Glutamatergic neuron (in vitro differentiated cells): ENCODE measurements around the gene TMEM30B. TPM values are rescaled to one million over a fixed set of nuclear protein-coding genes. Genes with fewer than 3 reads are reported as not detected.

Experiments used
- DNase-seq: peaks from one replicate; pipeline ENCODE4 v3.0.0; 2022
- H3K27ac Mint-ChIP-seq: one replicate; pipeline ENCODE4 v1.8.0; 2020; ENCODE audit warnings: mild to moderate bottlenecking, mixed read lengths, inconsistent platforms; ENCODE audit not compliant: unreplicated experiment
- H3K27me3 Mint-ChIP-seq: one replicate; pipeline ENCODE4 v1.8.0; 2020; ENCODE audit warnings: mild to moderate bottlenecking, moderate library complexity, mixed read lengths, inconsistent platforms; ENCODE audit not compliant: unreplicated experiment
- H3K36me3 Mint-ChIP-seq: one replicate; pipeline ENCODE4 v1.8.0; 2020; ENCODE audit warnings: mild to moderate bottlenecking, mixed read lengths, inconsistent platforms; ENCODE audit not compliant: unreplicated experiment
- H3K4me1 Mint-ChIP-seq: one replicate; pipeline ENCODE4 v1.8.0; 2020; ENCODE audit warnings: mild to moderate bottlenecking, low read depth, mixed read lengths, inconsistent platforms; ENCODE audit not compliant: unreplicated experiment
- H3K4me3 Mint-ChIP-seq: one replicate; pipeline ENCODE4 v1.8.0; 2020; ENCODE audit warnings: mild to moderate bottlenecking, mixed read lengths, inconsistent platforms; ENCODE audit not compliant: unreplicated experiment
- H3K9me3 Mint-ChIP-seq: one replicate; pipeline ENCODE4 v1.8.0; 2020; ENCODE audit warnings: mild to moderate bottlenecking, moderate library complexity, mixed read lengths, inconsistent platforms; ENCODE audit not compliant: unreplicated experiment
- total RNA-seq: library from RNA; stranded (reverse); fragmentation: NEBNext Ultra II Directional; extraction: Animal tissue kit (Norgen Biotek cat#: 25700); gene quantifications from one replicate; pipeline ENCODE4 v1.2.1, GENCODE V29; 2021; ENCODE audit not compliant: unreplicated experiment
- TF ChIP-seq, protein P1 (sequence below): fragments of 200-600 bp; sonication (generic); IDR thresholded peaks from one replicate; pipeline ENCODE4 v1.5.0; 2021; ENCODE audit not compliant: partially characterized antibody, unreplicated experiment

TMEM30B gene
- total RNA-seq, 1 donor from 2014 or later, result not detected

DNA sequence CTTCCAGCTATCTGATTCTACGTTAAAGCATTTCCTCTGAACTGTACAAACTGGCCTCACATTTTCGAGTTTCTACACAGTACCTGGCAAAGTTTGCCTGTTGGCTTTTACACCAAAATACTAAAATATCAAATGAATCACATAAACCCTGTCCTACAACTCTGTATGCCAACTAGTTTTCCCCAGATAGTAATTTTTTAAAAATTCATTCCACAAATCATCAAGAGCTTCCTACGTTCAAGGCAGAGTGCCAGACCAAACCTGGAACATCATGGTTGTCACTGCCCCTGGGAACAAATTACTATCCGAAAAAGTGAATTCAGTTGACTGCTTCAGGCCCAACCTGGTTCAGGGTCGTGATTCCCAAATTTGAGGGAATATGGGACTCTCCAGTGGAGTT is 2.1 kb downstream of the TMEM30B start:
- TF ChIP-seq, protein P1, sequence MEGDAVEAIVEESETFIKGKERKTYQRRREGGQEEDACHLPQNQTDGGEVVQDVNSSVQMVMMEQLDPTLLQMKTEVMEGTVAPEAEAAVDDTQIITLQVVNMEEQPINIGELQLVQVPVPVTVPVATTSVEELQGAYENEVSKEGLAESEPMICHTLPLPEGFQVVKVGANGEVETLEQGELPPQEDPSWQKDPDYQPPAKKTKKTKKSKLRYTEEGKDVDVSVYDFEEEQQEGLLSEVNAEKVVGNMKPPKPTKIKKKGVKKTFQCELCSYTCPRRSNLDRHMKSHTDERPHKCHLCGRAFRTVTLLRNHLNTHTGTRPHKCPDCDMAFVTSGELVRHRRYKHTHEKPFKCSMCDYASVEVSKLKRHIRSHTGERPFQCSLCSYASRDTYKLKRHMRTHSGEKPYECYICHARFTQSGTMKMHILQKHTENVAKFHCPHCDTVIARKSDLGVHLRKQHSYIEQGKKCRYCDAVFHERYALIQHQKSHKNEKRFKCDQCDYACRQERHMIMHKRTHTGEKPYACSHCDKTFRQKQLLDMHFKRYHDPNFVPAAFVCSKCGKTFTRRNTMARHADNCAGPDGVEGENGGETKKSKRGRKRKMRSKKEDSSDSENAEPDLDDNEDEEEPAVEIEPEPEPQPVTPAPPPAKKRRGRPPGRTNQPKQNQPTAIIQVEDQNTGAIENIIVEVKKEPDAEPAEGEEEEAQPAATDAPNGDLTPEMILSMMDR, result no peak
- Mint-ChIP-seq H3K36me3 (no peaks in the 10 kb centered on the region), H3K27me3 (peaks cover 15% of the 10 kb centered on the region), H3K4me1 (no peaks in the 10 kb centered on the region), H3K27ac (no peak overlapping the region), H3K9me3 (no peaks in the 10 kb centered on the region), H3K4me3 (no peak overlapping the region)
- DNase-seq, result no peak

DNA sequence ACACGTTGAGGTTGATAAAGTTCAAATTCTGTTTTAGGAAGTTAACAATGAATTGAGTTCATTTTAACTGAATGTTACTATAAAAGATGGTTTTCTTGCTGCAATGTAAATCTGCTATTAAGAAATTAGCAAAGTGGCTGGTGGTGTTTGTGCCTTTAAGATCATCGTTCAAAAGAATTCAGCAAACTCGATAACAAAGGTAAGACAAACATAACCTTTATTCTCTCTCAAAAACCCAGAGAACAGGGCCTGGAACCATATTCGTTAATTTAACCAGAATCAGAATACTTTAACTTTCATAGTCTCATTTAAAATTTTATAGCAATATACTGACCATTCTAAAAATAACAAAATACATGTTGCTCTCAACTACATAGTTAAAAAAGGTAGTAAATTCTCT is 3.4 kb downstream of the TMEM30B start:
- no peaks in the 10 kb centered on the region for H3K36me3 Mint-ChIP-seq
- peaks cover 15% of the 10 kb centered on the region for H3K27me3 Mint-ChIP-seq
- H3K4me1 Mint-ChIP-seq, result no peaks in the 10 kb centered on the region
- TF ChIP-seq, protein P1, result no peak
- no peak for DNase-seq
- H3K27ac Mint-ChIP-seq, result no peak overlapping the region
- H3K4me3 Mint-ChIP-seq, result no peak overlapping the region
- H3K9me3 Mint-ChIP-seq, result no peaks in the 10 kb centered on the region

DNA sequence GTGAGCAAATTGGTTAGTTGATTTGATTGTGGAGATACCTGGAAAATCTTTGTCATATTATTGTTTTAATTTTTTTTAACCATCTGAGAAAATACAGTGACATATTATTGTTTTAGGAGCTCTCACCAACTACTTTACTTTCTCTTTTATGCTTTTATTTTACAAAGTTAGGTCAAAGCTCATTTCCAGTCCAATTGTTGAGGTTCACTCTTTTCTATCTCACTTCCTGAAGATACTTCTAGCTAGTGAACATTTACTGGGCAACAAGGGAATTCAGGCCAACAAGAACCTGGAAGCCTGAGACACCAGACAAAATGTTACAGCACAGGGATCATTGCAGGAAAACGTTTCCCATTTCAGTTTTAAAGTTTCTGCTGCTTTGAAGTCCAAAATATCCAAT is 3.9 kb downstream of the TMEM30B start:
- Mint-ChIP-seq H3K9me3 (no peaks in the 10 kb centered on the region), H3K4me3 (no peak overlapping the region), H3K27ac (no peak overlapping the region), H3K4me1 (no peaks in the 10 kb centered on the region), H3K36me3 (no peaks in the 10 kb centered on the region), H3K27me3 (peaks cover 15% of the 10 kb centered on the region)
- no peak for DNase-seq
- TF ChIP-seq, protein P1, result no peak

DNA sequence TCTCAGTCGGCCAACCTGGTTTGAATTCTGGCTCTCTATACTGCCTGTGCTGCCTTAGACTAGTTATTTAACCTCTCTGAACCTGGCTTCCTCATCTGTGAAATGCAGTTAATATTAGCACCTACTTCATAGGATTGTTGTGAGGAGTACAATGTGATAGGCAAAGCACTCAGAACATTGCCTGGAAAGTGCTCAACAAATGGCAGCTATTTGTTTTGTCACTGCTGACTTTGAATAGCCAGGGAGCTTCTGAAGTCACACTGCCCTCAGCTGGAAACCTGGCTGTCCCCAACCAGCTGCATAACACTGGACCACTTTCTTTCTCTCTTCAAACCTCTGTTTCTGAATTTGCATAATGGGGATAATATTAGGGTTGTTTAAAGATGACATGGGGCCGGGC is 9.6 kb downstream of the TMEM30B start:
- no peaks in the 10 kb centered on the region for H3K9me3 Mint-ChIP-seq
- H3K27me3 Mint-ChIP-seq, result peaks cover 2% of the 10 kb centered on the region
- TF ChIP-seq, protein P1, result no peak
- H3K27ac Mint-ChIP-seq, result no peak overlapping the region
- no peaks in the 10 kb centered on the region for H3K36me3 Mint-ChIP-seq
- no peak overlapping the region for H3K4me3 Mint-ChIP-seq
- DNase-seq, result no peak
- no peaks in the 10 kb centered on the region for H3K4me1 Mint-ChIP-seq

DNA sequence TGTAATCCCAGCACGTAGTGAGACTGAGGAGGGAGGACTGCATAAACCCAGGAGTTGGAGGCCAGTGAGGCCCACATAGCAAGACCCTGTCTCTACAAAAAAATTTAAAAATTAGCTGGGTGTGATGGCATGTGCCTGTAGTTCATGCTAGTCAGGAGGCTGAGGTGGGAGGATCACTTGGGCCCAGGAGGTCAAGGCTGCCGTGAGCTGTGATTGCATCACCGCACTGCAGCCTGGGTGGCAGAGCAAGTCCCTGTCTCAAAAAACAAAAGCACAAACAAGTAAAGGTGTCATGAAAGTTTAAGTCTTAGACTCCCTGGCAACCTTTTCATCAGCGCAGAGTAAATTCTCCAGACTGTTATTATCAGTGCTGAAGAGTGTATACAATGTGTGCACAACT is 10.4 kb downstream of the TMEM30B start:
- no peak for DNase-seq
- peaks cover 2% of the 10 kb centered on the region for H3K27me3 Mint-ChIP-seq
- no peaks in the 10 kb centered on the region for H3K36me3 Mint-ChIP-seq
- no peaks in the 10 kb centered on the region for H3K9me3 Mint-ChIP-seq
- TF ChIP-seq, protein P1, result no peak
- no peak overlapping the region for H3K27ac Mint-ChIP-seq
- H3K4me3 Mint-ChIP-seq, result no peak overlapping the region
- no peaks in the 10 kb centered on the region for H3K4me1 Mint-ChIP-seq
